CD4-positive, alpha-beta memory T cell (primary cell): Measurements from ENCODE around the gene CD99. TPM values are rescaled to one million over a fixed set of nuclear protein-coding genes. Genes with fewer than 3 reads are reported as not detected.
A peak's percentile ranks its signal among the peaks of the same experiment; 100 is the strongest.

Experiments
- CTCF ChIA-PET: fragments of 350-600 bp; sonication (Branson Sonifier 250); formaldehyde crosslinking; loops from one replicate; lab custom pipeline; 2021; ENCODE audit warnings: inconsistent platforms; ENCODE audit not compliant: partially characterized antibody; lab: Charles Lee
- POLR2A ChIA-PET: fragments of 350-600 bp; sonication (Branson Sonifier 250); formaldehyde crosslinking; loops from one replicate; lab custom pipeline; 2021; ENCODE audit not compliant: partially characterized antibody; lab: Charles Lee
- DNase-seq, 5 donors: peaks; one replicate each; pipeline versions ENCODE4 v3.0.0 to v3.0.0-alpha.2; 2020 to 2022; ENCODE audit warnings: mixed read lengths in 1 of 5
- H3K27ac ChIP-seq: one replicate; pipeline ENCODE4 v1.7.0; 2013; ENCODE audit warnings: low read depth, low read length
- H3K27me3 ChIP-seq: 2 replicates; pipeline ENCODE4 v1.7.0; 2013; ENCODE audit warnings: mild to moderate bottlenecking, low read length, moderate library complexity; ENCODE audit not compliant: insufficient read depth
- H3K36me3 ChIP-seq: 2 replicates; pipeline ENCODE4 v1.7.0; 2013; ENCODE audit warnings: mild to moderate bottlenecking, low read length, moderate library complexity; ENCODE audit not compliant: insufficient read depth
- H3K4me1 ChIP-seq: 2 replicates; pipeline ENCODE4 v1.7.0; 2013; ENCODE audit warnings: mild to moderate bottlenecking, low read length, moderate library complexity; ENCODE audit not compliant: insufficient read depth
- H3K4me3 ChIP-seq, 2 donors: one replicate each; pipeline ENCODE4 v1.7.0; 2013; ENCODE audit warnings: low read length in 2 of 2, mild to moderate bottlenecking in 1 of 2
- H3K9me3 ChIP-seq, 2 donors: one replicate each; pipeline ENCODE4 v1.7.0; 2013; ENCODE audit warnings: low read length in 2 of 2, control low read depth in 1 of 2; ENCODE audit not compliant: control insufficient read depth in 1 of 2
- H3K27ac Mint-ChIP-seq, 7 donors: one replicate each; pipeline ENCODE4 v1.8.0; 2020 to 2021; ENCODE audit warnings: mixed read lengths in 7 of 7, mild to moderate bottlenecking in 6 of 7, inconsistent platforms in 3 of 7, moderate library complexity in 3 of 7
- H3K27me3 Mint-ChIP-seq, 2 donors: one replicate each; pipeline ENCODE4 v1.8.0; 2020 to 2021; ENCODE audit warnings: mixed read lengths in 2 of 2
- H3K36me3 Mint-ChIP-seq, 2 donors: one replicate each; pipeline ENCODE4 v1.8.0; 2020 to 2021; ENCODE audit warnings: mixed read lengths in 2 of 2, inconsistent platforms in 1 of 2, mild to moderate bottlenecking in 1 of 2
- H3K4me1 Mint-ChIP-seq, 4 donors: one replicate each; pipeline ENCODE4 v1.8.0; 2020 to 2021; ENCODE audit warnings: mixed read lengths in 4 of 4, mild to moderate bottlenecking in 1 of 4
- H3K4me3 Mint-ChIP-seq, 8 donors: one replicate each; pipeline ENCODE4 v1.8.0; 2020 to 2021; ENCODE audit warnings: mixed read lengths in 8 of 8, mild to moderate bottlenecking in 7 of 8, moderate library complexity in 6 of 8, inconsistent platforms in 3 of 8
- H3K9me3 Mint-ChIP-seq, 8 donors: one replicate each; pipeline ENCODE4 v1.8.0; 2020 to 2021; ENCODE audit warnings: mixed read lengths in 8 of 8, mild to moderate bottlenecking in 5 of 8, inconsistent platforms in 3 of 8, moderate library complexity in 1 of 8
- intact Hi-C: fragments of 100-400 bp; cut with micrococcal nuclease; formaldehyde crosslinking; loops from one replicate; pipeline ENCODE4 v1.15.1; 2023
- polyA plus RNA-seq, 2 donors: library from polyadenylated mRNA; unstranded; fragments of 300-500 nt; fragmentation: Illumina TruSeq; gene quantifications; one replicate each; pipeline ENCODE4 v1.2.3, GENCODE V29; 2021
- total RNA-seq, 2 experiments: library from RNA; stranded (reverse); gene quantifications; one replicate each; pipeline ENCODE4 v1.2.3, GENCODE V29; 2021

The CD99 gene, protein sequence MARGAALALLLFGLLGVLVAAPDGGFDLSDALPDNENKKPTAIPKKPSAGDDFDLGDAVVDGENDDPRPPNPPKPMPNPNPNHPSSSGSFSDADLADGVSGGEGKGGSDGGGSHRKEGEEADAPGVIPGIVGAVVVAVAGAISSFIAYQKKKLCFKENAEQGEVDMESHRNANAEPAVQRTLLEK
- total RNA-seq, result 100 to 1,000 TPM; 283 to 289 TPM
- 100 to 1,000 TPM; 388 to 400 TPM for polyA plus RNA-seq

DNA sequence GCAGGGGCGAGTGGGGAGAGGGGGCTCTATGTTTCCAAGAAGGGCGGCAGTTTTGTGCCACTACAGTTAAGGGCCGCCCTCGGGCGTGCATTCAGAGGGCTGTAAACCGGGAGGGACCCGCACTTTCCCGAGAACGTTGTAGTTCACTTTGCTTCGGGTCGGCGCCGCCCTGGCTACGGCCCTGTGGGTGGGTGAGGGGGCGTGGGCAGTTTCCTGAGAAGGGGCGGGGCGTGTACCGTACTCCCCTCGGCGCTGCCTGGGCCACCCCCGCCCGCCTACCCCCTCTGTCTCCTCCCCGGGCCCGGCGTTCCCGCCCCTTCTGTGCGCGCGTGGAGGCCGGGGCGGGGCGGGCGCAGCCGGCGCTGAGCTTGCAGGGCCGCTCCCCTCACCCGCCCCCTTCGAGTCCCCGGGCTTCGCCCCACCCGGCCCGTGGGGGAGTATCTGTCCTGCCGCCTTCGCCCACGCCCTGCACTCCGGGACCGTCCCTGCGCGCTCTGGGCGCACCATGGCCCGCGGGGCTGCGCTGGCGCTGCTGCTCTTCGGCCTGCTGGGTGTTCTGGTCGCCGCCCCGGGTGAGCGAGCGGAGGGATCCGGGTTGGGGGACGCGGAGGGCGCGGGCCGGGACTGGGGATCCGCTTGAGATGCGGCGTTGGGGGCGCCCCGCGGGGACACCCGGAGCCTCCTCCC, at the start of gene CD99:
TSS of gene CD99 (plus strand) at position 440 of the 687 bp plus-strand sequence. CDS start at position 506, 66 bp downstream.
- Mint-ChIP-seq H3K36me3 (peaks cover 0 to 24% of the 10 kb centered on the region in 2 donors), H3K4me1 (peaks cover 23 to 48% (median 33%) of the 10 kb centered on the region in 4 donors), H3K9me3 (no peaks in the 10 kb centered on the region), H3K4me3 (peak within 1 kb of the TSS; percentile 92 to 99 (median 96)), H3K27me3 (no peaks in the 10 kb centered on the region), H3K27ac (peak within 1 kb of the TSS; percentile 86 to 97 (median 93))
- Histone ChIP-seq H3K27me3 (no peaks in the 10 kb centered on the region), H3K36me3 (no peaks in the 10 kb centered on the region), H3K4me1 (peaks cover 34% of the 10 kb centered on the region), H3K4me3 (peak within 1 kb of the TSS; percentile 96 to 98), H3K27ac (peak within 1 kb of the TSS; percentile 72), H3K9me3 (no peaks in the 10 kb centered on the region)
- CTCF ChIA-PET, result no interaction called here
- DNase-seq, result peak; percentile 87 to 95 (median 88)
- intact Hi-C loops, result loop anchor here (1.0 to 5.0 kb wide), 4 partner anchors 36 to 1238 kb away; no protein-coding TSS in a partner anchor
- POLR2A ChIA-PET, result no interaction called here

DNA sequence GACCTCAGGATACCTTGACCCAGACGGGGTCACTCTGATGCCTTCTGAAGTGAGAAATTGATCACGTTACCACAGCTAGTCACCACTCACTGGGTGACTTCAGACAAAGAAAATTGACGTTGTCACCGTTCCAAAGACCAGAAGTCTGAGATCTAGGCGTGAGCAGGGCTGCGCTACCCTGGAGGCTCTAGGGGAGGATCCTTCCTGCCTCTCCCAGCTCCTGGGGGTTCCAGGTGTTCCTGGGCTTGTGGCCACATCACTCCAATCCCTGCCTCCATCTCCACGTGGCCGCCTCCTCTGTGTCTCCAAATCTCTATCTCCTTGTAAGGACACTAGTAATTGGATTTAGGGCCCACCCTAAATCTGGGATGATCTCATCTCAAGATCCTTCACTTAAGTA, 48.9 kb upstream of the CD99 start:
- ChIA-PET POLR2A (no interaction called here), CTCF (no interaction called here)
- H3K4me1 ChIP-seq, result no peaks in the 10 kb centered on the region
- no peaks in the 10 kb centered on the region for H3K36me3 ChIP-seq
- no peaks in the 10 kb centered on the region for H3K27me3 ChIP-seq
- H3K9me3 ChIP-seq, result no peaks in the 10 kb centered on the region
- no peak for DNase-seq
- Mint-ChIP-seq H3K27me3 (no peaks in the 10 kb centered on the region), H3K36me3 (peaks cover 25 to 58% of the 10 kb centered on the region in 2 donors), H3K27ac (no peak overlapping the region), H3K9me3 (peaks cover 0 to 2% (median 0%) of the 10 kb centered on the region in 8 donors), H3K4me3 (no peak overlapping the region), H3K4me1 (peaks cover 0 to 7% (median 5%) of the 10 kb centered on the region in 4 donors)
- intact Hi-C loops, result loop anchor here (10.0 kb wide), 1 partner anchor 393 kb away; no protein-coding TSS in a partner anchor
- H3K4me3 ChIP-seq, result no peak overlapping the region
- H3K27ac ChIP-seq, result no peak overlapping the region

DNA sequence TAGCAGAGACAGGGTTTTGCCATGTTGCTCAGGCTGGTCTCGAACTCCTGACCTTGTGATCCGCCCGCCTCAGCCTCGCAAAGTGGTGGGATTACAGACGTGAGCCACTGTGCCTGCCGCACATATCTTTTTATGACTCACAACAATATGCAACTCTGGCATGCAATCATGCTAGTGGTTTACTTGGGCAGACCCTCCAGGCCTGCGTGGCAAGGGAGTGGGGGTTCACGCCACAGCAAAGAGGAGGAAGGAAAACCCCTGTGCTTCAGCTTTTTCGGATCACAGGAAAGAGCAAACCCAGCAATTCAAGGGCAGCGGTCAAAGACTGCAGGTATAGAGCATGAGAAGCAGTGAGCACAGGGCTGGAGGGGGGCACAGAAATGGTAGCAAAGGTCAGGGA, 48.3 kb upstream of the CD99 start:
- no peaks in the 10 kb centered on the region for H3K4me1 ChIP-seq
- no peaks in the 10 kb centered on the region for H3K27me3 ChIP-seq
- Mint-ChIP-seq H3K9me3 (peaks cover 0 to 2% (median 0%) of the 10 kb centered on the region in 8 donors), H3K27me3 (no peaks in the 10 kb centered on the region), H3K36me3 (peaks cover 31 to 58% of the 10 kb centered on the region in 2 donors), H3K27ac (peak overlapping the region in 1 of 7 donors; percentile 55), H3K4me1 (peaks cover 0 to 7% (median 4%) of the 10 kb centered on the region in 4 donors), H3K4me3 (no peak overlapping the region)
- H3K9me3 ChIP-seq, result no peaks in the 10 kb centered on the region
- CTCF ChIA-PET, result no interaction called here
- POLR2A ChIA-PET, result no interaction called here
- intact Hi-C loops, result loop anchor here (10.0 kb wide), 1 partner anchor 392 kb away; no protein-coding TSS in a partner anchor
- H3K27ac ChIP-seq, result no peak overlapping the region
- no peak overlapping the region for H3K4me3 ChIP-seq
- H3K36me3 ChIP-seq, result no peaks in the 10 kb centered on the region
- DNase-seq, result no peak

DNA sequence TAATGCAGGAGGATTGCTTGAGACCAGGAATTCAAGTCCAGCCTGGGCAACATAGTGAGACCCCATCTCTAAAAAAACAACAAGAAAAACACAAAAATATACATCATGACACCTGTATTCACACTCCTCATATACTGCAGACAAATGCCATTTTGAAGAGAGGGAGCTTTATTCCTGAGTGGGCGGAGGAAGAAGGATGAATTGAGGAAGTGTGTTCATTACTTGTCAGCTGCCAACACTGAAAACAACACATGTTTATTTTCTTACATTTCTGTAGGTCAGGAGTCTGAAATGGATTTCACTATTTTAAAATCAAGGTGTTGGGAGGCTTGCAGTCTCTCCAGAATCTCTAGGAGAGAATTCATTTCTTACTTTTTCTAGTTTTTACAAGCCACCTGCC, 47.2 kb upstream of the CD99 start:
- H3K27ac ChIP-seq, result no peak overlapping the region
- no peak for DNase-seq
- CTCF ChIA-PET, result no interaction called here
- intact Hi-C loops, result loop anchor here (1.0 to 10.0 kb wide), 2 partner anchors 63 to 391 kb away; no protein-coding TSS in a partner anchor
- no peaks in the 10 kb centered on the region for H3K9me3 ChIP-seq
- Mint-ChIP-seq H3K27me3 (no peaks in the 10 kb centered on the region), H3K36me3 (peaks cover 32 to 51% of the 10 kb centered on the region in 2 donors), H3K27ac (no peak overlapping the region), H3K4me3 (no peak overlapping the region), H3K9me3 (peaks cover 0 to 2% (median 0%) of the 10 kb centered on the region in 8 donors), H3K4me1 (peaks cover 0 to 4% (median 2%) of the 10 kb centered on the region in 4 donors)
- H3K36me3 ChIP-seq, result no peaks in the 10 kb centered on the region
- POLR2A ChIA-PET, result no interaction called here
- H3K4me1 ChIP-seq, result no peaks in the 10 kb centered on the region
- no peak overlapping the region for H3K4me3 ChIP-seq
- H3K27me3 ChIP-seq, result no peaks in the 10 kb centered on the region

DNA sequence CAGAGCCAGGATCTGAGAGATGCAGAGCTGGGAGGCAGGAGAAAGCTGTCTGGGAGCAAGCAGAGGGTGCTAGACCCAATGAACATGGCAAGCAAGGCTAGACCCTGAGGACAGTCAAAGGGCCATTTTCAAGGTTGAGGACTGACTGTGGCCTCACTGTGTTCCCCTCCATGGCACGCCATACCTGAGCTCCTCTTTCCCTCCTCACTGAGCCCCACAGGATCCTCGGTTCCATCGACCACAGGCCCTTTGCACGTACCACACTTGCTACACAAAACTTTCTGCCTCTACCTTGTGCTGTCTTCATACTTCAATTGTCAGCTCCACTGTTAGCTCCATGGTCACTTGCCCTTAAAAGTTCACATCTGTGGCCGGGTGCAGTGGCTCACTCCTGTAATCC, 45.5 kb upstream of the CD99 start:
- Mint-ChIP-seq H3K27ac (peak overlapping the region in 2 of 7 donors; percentile 23 to 66), H3K36me3 (peaks cover 27 to 42% of the 10 kb centered on the region in 2 donors)
- intact Hi-C loops, result loop anchor here (10.0 kb wide), 1 partner anchor 389 kb away; no protein-coding TSS in a partner anchor

DNA sequence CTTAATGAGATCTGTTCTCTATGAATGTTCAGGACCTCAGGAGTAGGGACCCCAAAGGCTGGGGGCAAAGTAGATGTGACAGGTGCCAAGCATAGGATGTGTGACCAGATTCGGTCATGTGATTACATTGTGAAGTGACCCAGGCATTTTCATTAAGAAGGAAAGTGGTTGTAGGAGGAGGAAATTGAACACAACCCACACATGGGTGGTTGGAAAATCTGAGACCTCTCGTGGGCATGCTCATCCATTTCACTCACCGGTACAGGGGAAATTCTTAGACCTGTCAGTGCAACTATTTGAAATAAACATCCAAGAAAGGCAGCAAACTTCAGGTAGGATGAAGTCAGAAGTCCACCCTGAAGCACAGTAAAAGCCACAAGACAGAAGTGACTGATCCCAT, 43.5 kb upstream of the CD99 start:
- Mint-ChIP-seq H3K4me3 (no peak overlapping the region), H3K4me1 (peaks cover 0 to 3% (median under 1%) of the 10 kb centered on the region in 4 donors), H3K27ac (peak overlapping the region in 1 of 7 donors; percentile 64), H3K9me3 (peaks cover 0 to 2% (median 0%) of the 10 kb centered on the region in 8 donors), H3K27me3 (no peaks in the 10 kb centered on the region), H3K36me3 (peaks cover 21 to 37% of the 10 kb centered on the region in 2 donors)
- no peaks in the 10 kb centered on the region for H3K4me1 ChIP-seq
- intact Hi-C loops, result loop anchor here (10.0 kb wide), 1 partner anchor 387 kb away; no protein-coding TSS in a partner anchor
- no peak overlapping the region for H3K27ac ChIP-seq
- DNase-seq, result no peak
- no peaks in the 10 kb centered on the region for H3K27me3 ChIP-seq
- ChIA-PET CTCF (no interaction called here), POLR2A (no interaction called here)
- no peaks in the 10 kb centered on the region for H3K9me3 ChIP-seq
- H3K4me3 ChIP-seq, result no peak overlapping the region
- no peaks in the 10 kb centered on the region for H3K36me3 ChIP-seq

More for the DNA sequence above, 45.5 kb upstream of the CD99 start:
- peaks cover 0 to 2% (median 0%) of the 10 kb centered on the region in 8 donors for H3K9me3 Mint-ChIP-seq
- H3K36me3 ChIP-seq, result no peaks in the 10 kb centered on the region
- no peaks in the 10 kb centered on the region for H3K4me1 ChIP-seq
- ChIA-PET POLR2A (no interaction called here), CTCF (no interaction called here)
- H3K9me3 ChIP-seq, result no peaks in the 10 kb centered on the region
- H3K27me3 ChIP-seq, result no peaks in the 10 kb centered on the region
- no peak overlapping the region for H3K4me3 ChIP-seq
- H3K27ac ChIP-seq, result no peak overlapping the region
- H3K4me1 Mint-ChIP-seq, result peaks cover 0 to 3% (median under 1%) of the 10 kb centered on the region in 4 donors
- no peak for DNase-seq
- no peaks in the 10 kb centered on the region for H3K27me3 Mint-ChIP-seq
- H3K4me3 Mint-ChIP-seq, result no peak overlapping the region

DNA sequence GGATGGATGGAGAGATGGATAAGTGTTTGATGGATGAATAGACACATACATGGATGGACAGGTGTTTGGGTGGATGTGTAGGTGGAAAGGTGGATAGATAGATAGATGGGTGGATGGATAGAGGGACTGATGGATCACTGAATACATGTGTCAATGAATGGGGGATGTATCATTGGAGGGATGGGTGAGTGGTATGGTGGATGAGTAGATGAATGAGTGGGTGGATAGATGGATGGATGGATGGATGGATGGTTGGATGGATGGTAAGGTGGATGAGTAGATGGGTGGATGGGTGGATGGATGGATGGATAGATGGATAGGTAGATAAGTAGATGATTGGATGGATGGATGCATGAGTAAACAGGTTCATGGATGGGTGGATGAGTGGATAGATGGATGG, 41.1 kb upstream of the CD99 start:
- H3K36me3 Mint-ChIP-seq, result peaks cover 19 to 40% of the 10 kb centered on the region in 2 donors
- no peaks in the 10 kb centered on the region for H3K27me3 Mint-ChIP-seq
- no peak for DNase-seq
- Histone ChIP-seq H3K27ac (no peak overlapping the region), H3K27me3 (no peaks in the 10 kb centered on the region), H3K36me3 (no peaks in the 10 kb centered on the region), H3K9me3 (no peaks in the 10 kb centered on the region), H3K4me1 (no peaks in the 10 kb centered on the region), H3K4me3 (no peak overlapping the region)
- H3K27ac Mint-ChIP-seq, result peak overlapping the region in 2 of 7 donors; percentile 42 to 48
- intact Hi-C loops, result no loop called here
- no peak overlapping the region for H3K4me3 Mint-ChIP-seq
- H3K4me1 Mint-ChIP-seq, result peaks cover 0 to 3% (median under 1%) of the 10 kb centered on the region in 4 donors
- H3K9me3 Mint-ChIP-seq, result peaks cover 0 to 2% (median 0%) of the 10 kb centered on the region in 8 donors
- CTCF ChIA-PET, result no interaction called here
- POLR2A ChIA-PET, result no interaction called here
